ENCODE data around the gene FETUB.
"Not testable (repeated sequence)": the region's sequence is repeated elsewhere in the genome, so short reads cannot be mapped to it uniquely, and the experiment has no call there.

FETUB gene

DNA sequence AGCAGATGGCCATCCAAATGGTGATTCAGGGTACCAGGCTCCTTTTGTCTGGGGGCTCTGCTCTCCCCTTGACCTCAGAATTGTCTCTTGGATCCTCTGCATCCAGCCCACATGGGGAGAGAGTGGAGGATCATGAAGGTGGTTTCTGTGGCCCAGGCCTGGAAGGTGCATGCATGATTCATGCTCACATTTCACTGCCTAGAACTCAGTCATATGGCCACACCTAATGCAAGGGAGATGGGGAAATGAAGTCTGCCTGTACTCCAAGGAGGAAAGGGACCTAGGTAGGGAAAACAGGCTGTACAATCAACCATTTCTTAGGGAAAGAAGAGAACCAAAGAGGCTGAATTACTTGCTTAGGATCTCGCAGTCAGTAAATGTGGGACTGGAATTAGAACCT lies 40.7 kb downstream of the FETUB start:
- no peak for DNase-seq

DNA sequence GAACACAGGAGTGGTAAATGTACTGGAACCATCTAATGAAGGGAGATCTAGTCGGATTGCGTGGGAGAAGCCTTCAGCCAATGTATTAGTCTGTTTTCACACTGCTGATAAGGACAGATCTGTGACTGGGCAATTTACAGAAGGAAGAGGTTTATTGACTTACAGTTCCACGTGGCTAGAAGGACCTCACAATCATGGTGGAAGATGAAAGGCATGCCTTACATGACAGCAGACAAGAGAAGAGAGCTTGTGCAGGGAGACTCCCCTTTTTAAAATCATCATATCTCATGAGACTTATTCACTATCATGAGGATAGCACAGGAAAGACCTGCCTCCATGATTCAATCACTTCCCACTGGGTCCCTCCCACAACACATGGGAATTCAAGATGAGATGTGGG lies 42.6 kb downstream of the FETUB start:
- DNase-seq, result no peak

DNA sequence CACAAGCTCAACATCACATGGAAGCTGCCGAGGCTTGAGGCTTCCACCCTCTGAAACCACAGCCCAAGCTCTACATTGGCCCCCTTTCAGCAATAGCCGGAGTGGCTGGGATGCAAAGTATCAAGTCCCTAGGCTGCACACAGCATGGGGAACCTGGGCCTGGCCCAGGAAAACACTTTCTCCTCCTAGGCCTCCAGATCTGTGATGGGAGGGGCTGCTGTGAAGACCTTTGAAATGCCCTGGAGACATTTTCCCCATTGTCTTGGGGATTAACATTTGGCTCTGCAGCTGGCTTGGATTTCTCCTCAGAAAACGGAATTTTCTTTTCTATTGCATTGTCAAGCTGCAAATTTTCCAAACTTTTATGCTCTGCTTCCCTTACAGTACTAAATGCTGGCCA lies 43.8 kb downstream of the FETUB start:
- DNase-seq, result no peak

DNA sequence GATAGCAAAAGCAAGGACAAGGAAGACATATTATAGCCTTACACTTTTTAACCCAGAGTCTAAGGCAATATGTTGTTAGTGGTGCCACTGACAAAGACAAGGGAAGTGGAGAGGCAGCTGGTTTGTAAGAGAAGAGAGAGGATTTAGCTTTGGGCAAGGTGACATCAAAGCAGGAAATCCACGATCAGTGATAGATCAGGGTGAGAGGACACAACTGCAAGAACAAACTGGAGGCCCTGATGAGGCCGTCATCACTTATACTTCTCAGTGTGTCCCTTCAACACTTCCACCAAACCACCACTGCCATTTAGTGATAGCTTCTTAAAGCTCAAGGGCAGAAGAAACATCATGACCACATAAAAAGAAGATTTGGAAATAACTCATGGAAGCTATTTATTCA lies 46.3 kb downstream of the FETUB start:
- not testable (repeated sequence) for DNase-seq

DNA sequence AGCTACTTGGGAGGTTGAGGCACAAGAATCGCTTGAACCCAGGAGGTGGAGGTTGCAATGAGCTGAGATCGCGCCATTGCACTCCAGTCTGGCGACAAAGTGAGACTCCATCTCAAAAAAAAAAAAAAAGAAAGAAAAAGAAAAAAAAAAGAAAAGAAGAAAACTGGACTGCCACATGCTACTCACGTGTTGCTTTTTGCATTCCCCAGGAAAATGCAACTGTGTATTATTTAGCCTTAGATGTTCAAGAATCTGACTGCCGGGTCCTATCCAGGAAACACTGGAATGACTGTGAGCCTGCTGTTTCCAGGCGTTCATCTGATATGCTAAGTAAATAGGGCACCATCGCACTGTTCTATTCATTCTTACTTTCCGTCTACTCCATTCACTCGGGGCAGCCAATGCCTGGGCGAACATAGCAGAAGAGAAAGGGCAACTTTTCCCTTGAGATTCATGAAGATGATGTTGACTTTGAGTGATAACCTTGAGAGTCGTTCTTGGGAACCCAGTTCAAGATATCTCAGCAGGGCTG lies 47.0 kb downstream of the FETUB start:
- DNase-seq, result no peak

DNA sequence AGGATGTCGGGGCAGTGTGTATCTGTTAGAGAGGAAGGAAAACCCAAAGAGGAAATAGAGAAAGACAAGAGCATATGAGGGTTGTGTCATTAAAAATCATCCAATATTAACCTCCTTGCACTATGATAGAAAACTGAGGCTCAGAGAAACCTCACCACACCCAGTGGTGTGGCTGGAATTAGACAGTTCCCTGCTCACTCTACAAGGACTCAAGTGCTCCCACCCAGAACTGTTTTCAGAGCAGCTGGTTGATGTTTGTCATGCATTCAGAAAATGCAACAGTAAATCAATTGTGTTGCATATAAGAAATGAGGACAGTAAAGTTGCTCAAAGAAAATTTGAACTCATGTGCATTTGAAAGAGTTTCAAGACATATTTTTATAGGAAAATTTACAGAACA lies 50.1 kb downstream of the FETUB start:
- DNase-seq, result not testable (repeated sequence)

DNA sequence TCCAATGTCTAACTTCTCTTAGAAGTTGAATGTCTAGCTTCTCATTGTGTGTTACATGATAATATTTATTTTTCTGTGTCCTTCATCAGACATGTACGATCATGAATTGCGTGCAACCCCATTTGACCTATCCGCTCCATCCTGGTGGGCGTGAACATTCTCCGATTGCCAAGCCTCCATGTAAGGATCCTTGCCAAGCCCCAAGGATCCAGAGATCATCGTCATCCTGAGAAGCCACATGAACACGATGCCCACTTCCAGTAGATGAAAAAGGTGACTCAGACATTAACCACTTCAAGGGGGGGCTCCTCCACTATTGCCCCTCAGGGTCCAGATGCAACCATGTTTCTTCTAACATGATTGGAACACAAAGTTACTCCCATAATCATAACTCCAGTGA lies 51.5 kb downstream of the FETUB start:
- DNase-seq, result no peak

DNA sequence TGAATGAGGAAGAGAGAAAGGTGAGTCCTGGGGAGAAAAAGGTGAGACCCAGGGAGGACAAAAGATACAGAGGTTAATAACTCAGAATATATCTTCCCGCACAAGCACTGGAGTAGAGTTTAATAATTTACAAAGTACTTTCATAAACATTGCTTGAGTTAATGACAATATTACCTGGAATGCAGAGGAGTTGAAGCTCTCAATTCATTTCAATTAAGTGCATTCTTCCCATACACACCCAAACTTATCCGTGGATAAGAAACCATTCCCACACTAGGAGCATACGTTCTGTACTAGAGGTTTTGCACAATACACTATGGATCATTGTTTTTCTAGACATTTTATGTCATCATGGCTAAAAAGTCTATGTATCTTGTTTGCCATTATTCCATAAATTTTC lies 53.6 kb downstream of the FETUB start:
- no peak for DNase-seq

DNA sequence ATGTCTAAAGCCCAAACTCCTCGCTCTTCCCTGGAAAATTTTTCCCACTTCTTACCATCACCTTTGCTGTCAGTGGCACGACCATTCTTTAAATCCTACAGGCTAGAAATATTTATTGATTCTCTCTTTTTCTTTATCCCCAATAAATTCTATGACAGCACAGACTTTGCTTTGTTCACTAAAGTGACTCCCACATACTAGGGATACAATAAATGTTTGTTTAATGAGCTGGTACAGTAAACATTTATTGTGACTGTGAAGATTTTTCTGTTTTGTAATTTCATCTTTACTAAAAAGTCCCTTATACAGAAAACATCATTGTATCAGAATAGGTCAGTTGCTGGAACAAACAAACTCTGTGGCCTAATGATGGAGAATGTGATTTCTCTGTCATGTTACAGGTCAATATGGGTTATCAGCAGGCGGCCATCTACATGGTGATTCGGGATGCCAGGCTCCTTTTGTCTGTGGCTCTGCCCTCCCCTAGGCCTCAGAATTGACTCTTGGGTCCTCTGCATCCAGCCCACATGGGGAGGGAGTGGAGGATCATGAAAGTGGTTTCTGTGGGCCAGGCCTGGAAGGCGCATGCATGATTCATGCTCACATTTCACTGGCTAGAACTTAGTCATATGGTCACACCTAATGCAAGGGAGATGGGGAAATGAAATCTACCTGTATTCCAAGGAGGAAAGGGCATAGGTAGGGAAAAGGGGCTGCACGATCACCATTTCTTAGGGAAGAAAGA lies 54.3 kb downstream of the FETUB start:
- DNase-seq, result no peak

DNA sequence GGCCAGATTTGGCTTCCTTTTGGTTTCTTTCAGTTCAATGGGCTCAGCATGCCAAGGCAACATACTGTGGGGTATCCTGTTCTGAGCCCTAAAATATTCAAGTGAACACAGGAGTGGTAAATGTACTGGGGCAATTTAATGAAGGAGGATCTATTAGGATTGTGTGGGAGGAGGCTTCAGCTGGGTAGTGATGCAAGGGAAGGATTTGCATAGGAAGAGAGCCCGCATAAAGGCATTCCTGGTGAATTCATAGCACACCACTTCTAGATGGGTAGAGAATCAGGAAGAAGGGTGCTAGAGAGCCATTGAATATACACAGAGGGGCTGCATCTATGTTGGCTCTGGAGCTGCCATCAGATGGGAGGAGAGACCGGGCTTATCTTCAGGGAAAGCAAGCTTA lies 56.3 kb downstream of the FETUB start:
- no peak for DNase-seq

DNA sequence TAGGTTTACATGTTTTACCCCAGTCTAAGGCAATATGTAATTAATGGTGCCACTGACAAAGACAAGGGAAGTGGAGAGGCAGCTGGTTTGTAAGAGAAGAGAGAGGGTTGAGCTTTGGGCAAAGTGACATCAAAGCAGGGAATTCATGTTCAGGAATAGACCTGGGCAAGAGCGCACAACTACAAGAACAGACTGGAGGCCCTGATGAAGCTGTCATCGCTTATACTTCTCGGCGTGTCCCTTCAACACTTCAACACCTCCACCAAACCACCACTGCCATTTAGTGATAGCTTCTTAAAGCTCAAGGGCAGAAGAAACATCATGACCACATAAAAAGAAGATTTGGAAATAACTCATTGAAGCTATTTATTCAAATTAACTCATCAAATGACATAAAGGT lies 57.3 kb downstream of the FETUB start:
- no peak for DNase-seq

DNA sequence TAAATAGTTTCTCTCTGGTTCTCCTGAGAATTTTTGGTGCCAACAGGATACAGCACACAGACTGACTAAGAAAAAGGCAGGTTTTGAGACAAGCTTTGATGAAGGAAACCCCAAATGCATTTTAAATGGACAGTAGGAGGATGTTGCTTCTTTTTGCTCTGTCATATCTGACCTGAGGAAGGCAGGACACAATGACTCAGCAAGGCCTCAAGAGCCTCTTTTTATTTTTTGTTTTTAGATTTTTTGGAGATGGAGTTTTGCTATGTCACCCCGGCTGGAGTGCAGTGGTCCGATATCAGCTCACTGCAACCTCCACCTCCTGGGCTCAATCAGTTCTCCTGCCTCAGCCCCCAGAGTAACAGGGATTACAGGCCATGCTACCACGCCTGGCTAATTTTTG lies 60.1 kb downstream of the FETUB start:
- no peak for DNase-seq

DNA sequence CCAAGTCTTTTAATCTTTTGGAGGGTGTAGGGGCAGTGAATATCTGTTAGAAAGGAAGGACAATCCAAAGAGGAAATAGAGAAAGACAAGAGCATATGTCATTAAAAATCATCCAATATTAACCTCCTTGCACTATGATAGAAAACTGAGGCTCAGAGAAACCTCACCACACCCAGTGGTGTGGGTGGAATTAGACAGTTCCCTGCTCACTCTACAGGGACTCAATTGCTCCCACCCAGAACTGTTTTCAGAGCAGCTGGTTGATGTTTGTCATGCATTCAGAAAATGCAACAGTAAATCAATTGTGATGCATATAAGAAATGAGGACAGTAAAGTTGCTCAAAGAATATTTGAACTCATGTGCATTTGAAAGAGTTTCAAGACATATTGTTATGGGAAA lies 62.3 kb downstream of the FETUB start:
- DNase-seq, result not testable (repeated sequence)

Data from stimulated activated CD4-positive, alpha-beta T cell treated with anti-CD3 and anti-CD28 coated beads, Interleukin-4, amount 100 ng/mL, for 24 hours (primary cell).